Esophagus squamous epithelium (tissue), 5 donors: Measurements from ENCODE around the gene SSC5D. TPM values are rescaled to one million over a fixed set of nuclear protein-coding genes. Genes with fewer than 3 reads are reported as not detected.
"Not testable (repeated sequence)": the region's sequence is repeated elsewhere in the genome, so short reads cannot be mapped to it uniquely, and the experiment has no call there.

ENCODE experiments used
- DNase-seq: peaks from one replicate; lab custom pipeline; 2025; lab: John Stamatoyannopoulos, UW
- H3K27ac ChIP-seq, 4 donors: fragments of 200-600 bp; sonication (generic); one replicate each; pipeline ENCODE4 v1.5.1; 2016 to 2019; ENCODE audit warnings: mild to moderate bottlenecking in 1 of 4
- H3K27me3 ChIP-seq, 4 donors: fragments of 200-600 bp; sonication (generic); 1 replicate in 3 of 4; 2 replicates in 1 of 4; pipeline versions ENCODE4 v1.5.1 to v1.6.0; 2017 to 2021; ENCODE audit warnings: antibody characterized with exemption in 1 of 4
- H3K36me3 ChIP-seq, 3 donors: fragments of 200-600 bp; sonication (generic); one replicate each; pipeline ENCODE4 v1.5.1; 2016 to 2019
- H3K4me1 ChIP-seq, 3 donors: fragments of 200-600 bp; sonication (generic); one replicate each; pipeline ENCODE4 v1.5.1; 2017 to 2019
- H3K4me3 ChIP-seq, 4 donors: fragments of 200-600 bp; sonication (generic); 1 replicate in 3 of 4; 2 replicates in 1 of 4; pipeline ENCODE4 v1.5.1; 2016 to 2019; ENCODE audit warnings: mild to moderate bottlenecking in 2 of 4, moderate library complexity in 1 of 4
- H3K9me3 ChIP-seq, 3 donors: fragments of 200-600 bp; sonication (generic); one replicate each; pipeline ENCODE4 v1.5.1; 2016 to 2019
- POLR2A ChIP-seq, 4 donors: fragments of 450-650 bp; IDR thresholded peaks; one replicate each; pipeline ENCODE4 v1.6.1; 2017; ENCODE audit warnings: antibody characterized with exemption in 4 of 4, mild to moderate bottlenecking in 4 of 4, moderate library complexity in 3 of 4
- WGBS, 2 donors: methylation state at CpG; one replicate each; pipeline ENCODE4 v1.1.5; 2018; 5-methylcytosine and 5-hydroxymethylcytosine counted together
- intact Hi-C: fragments of 100-400 bp; cut with DNase I; formaldehyde crosslinking; loops from one replicate; pipeline ENCODE4 v1.15.0; 2022
- total RNA-seq, 4 donors: library from RNA; depleted of rRNA; stranded (reverse); fragments of >200 nt; gene quantifications; one replicate each; pipeline ENCODE4 v1.1.0, GENCODE V29; 2016
- TF ChIP-seq, protein P1 (sequence below), 6 experiments: fragments of 450-650 bp in 4 of 6; fragments of 200-600 bp in 2 of 6; sonication (generic) in 2 of 6; IDR thresholded peaks; one replicate each; pipeline ENCODE4 v1.5.1; 2016 to 2019; ENCODE audit warnings: antibody characterized with exemption in 6 of 6, mild to moderate bottlenecking in 4 of 6, moderate library complexity in 4 of 6
- donor health status: DM: yes; HTN: yes; CAD: no.

The SSC5D gene
- total RNA-seq, 4 donors from 2014 or later = 0.40 to 5.0 (median 0.68) TPM

DNA sequence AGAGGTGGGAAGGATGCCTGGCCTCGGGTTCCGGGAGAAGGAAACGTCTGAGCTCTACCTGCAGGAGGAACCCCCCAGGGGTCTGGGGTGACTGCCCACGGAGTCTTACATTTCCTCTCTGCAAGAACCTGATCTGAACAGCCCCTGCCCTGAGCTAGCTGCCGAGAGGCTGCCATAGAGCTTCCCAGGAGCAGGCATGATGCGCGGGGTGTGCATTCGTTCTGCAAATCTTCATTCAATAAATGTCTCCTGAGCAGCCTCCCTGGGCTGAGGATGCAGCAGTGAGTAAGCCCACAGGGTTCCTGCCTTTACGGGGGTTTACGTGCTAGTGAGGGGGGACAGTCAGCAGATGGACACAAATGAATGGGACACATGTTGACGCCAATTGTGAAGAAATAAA is 43.6 kb upstream of the SSC5D start:
- intact Hi-C loops = no loop called here
- DNase-seq = no peak
- peaks cover 25 to 86% (median 37%) of the 10 kb centered on the region in 4 donors for H3K27me3 ChIP-seq
- peaks cover 11 to 65% (median 18%) of the 10 kb centered on the region in 3 donors for H3K4me1 ChIP-seq
- 48 to 54% methylated on average over 10 to 11 of the region's 11 CpGs for WGBS, 2 donors
- no peaks in the 10 kb centered on the region for H3K9me3 ChIP-seq
- no peak overlapping the region for H3K4me3 ChIP-seq
- H3K27ac ChIP-seq = no peak overlapping the region
- H3K36me3 ChIP-seq = no peaks in the 10 kb centered on the region
- no peak for TF ChIP-seq POLR2A (IDR thresholded peaks at IDR 0.05)
- TF ChIP-seq, protein P1, sequence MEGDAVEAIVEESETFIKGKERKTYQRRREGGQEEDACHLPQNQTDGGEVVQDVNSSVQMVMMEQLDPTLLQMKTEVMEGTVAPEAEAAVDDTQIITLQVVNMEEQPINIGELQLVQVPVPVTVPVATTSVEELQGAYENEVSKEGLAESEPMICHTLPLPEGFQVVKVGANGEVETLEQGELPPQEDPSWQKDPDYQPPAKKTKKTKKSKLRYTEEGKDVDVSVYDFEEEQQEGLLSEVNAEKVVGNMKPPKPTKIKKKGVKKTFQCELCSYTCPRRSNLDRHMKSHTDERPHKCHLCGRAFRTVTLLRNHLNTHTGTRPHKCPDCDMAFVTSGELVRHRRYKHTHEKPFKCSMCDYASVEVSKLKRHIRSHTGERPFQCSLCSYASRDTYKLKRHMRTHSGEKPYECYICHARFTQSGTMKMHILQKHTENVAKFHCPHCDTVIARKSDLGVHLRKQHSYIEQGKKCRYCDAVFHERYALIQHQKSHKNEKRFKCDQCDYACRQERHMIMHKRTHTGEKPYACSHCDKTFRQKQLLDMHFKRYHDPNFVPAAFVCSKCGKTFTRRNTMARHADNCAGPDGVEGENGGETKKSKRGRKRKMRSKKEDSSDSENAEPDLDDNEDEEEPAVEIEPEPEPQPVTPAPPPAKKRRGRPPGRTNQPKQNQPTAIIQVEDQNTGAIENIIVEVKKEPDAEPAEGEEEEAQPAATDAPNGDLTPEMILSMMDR (IDR thresholded peaks at IDR 0.05) = no peak

DNA sequence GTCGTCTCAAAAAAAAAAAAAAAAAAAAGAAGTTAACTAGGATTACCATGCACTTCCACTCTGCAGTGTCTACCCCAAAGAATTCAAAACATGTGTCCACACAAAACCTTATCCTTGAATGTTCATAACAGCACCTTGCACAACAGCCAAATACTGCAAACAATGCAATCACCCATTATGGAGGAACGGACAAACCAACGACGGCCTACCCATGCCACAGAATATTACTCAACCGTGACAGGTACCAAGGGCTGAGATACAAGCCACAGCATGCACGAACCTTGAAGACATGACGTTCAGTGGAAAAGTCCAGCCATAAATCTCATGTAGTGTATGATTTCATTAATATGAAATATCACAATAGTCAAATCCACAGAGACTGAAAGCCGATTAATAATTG is 42.2 kb upstream of the SSC5D start:
- peaks cover 11 to 57% (median 12%) of the 10 kb centered on the region in 3 donors for H3K4me1 ChIP-seq
- H3K27me3 ChIP-seq = peaks cover 14 to 83% (median 33%) of the 10 kb centered on the region in 4 donors
- intact Hi-C loops = no loop called here
- WGBS, 2 donors = 29 to 34% methylated on average over 7 to 8 of the region's 8 CpGs
- H3K27ac ChIP-seq = no peak overlapping the region
- H3K36me3 ChIP-seq = no peaks in the 10 kb centered on the region
- H3K4me3 ChIP-seq = no peak overlapping the region
- TF ChIP-seq, protein P1 (IDR thresholded peaks at IDR 0.05) = no peak
- no peak for TF ChIP-seq POLR2A (IDR thresholded peaks at IDR 0.05)
- H3K9me3 ChIP-seq = no peaks in the 10 kb centered on the region
- no peak for DNase-seq

DNA sequence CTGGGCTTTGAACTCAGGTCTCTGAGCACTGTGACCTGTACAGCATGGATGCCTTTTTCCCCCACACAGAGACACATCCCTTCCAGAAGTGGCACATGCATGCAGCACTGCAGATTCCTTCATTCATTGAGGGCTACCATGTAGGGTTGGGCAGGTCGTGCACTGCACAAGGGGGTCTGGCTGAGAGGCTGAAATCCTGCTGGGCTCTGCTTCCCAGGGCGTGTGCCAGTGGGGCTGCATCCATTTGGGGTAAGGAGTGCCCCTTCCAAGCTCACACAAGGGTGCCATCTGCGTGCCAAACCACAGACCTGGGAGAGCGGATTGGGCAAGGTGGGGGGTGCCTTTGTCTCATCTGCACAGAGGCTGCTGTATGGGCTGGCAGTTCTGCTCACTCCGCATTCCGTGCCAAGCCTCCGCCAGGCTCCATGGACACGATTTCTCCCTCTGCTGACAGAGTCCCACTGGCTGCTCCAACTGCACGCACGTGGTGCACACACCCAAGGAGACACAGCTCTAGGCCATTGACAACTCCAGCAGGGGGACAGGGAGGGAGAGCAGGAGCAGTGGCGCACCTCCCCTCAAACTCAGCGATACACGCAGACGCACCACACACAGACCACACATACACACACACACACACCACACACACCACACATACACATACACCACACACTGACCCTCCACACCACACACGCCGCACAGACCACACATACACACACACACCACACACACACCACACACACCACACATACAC is 40.6 kb upstream of the SSC5D start:
- no peaks in the 10 kb centered on the region for H3K9me3 ChIP-seq
- H3K27ac ChIP-seq = no peak overlapping the region
- 39 to 41% methylated on average over 5 to 7 of the region's 16 CpGs for WGBS, 2 donors
- intact Hi-C loops = no loop called here
- no peaks in the 10 kb centered on the region for H3K36me3 ChIP-seq
- no peak for DNase-seq
- TF ChIP-seq, protein P1 (IDR thresholded peaks at IDR 0.05) = no peak
- TF ChIP-seq POLR2A (IDR thresholded peaks at IDR 0.05) = no peak
- H3K4me1 ChIP-seq = peaks cover 15 to 58% (median 19%) of the 10 kb centered on the region in 3 donors
- H3K4me3 ChIP-seq = no peak overlapping the region
- H3K27me3 ChIP-seq = peaks cover 9 to 83% (median 35%) of the 10 kb centered on the region in 4 donors

DNA sequence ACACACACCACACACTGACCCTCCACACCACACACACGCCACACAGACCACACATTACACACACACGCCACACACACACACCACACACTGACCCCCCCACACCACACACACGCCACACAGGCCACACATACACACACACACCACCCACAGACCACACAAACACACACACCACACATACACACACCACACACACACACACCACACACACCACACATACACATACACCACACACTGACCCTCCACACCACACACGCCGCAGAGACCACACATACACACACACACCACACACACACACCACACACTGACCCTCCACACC is 40.1 kb upstream of the SSC5D start:
- intact Hi-C loops, DNase-seq: not testable (repeated sequence)
- WGBS, 2 donors = 79 to 83% methylated on average over 5 of the region's 5 CpGs

DNA sequence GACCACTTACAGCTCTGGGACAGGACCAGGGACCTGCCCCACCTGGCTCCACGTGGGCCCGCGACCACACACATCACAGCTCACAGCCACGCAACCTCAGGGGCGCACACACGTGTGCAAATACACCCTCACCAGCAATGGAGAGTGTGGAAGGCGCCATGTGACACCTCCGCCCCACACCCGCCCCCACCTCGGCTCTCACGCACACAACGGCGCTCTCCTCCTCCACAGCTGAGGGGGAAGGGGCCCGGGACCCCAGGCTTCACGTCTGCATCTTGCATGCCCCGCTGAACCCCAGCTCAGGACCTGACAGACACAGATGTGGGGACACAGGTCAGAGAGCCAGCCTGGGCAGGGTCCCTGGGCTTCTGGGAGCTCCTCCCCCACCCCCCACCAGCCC is 38.8 kb upstream of the SSC5D start:
- Histone ChIP-seq H3K4me3 (no peak overlapping the region), H3K27ac (no peak overlapping the region), H3K9me3 (no peaks in the 10 kb centered on the region), H3K27me3 (peaks cover 6 to 72% (median 24%) of the 10 kb centered on the region in 4 donors), H3K36me3 (no peaks in the 10 kb centered on the region), H3K4me1 (peaks cover 15 to 55% (median 20%) of the 10 kb centered on the region in 3 donors)
- no peak for DNase-seq
- intact Hi-C loops = no loop called here
- 73% methylated on average over 3 of the region's 16 CpGs; no CpG with 5 or more reads in 1 of the 2 donors for WGBS, 2 donors
- no peak for TF ChIP-seq POLR2A (IDR thresholded peaks at IDR 0.05)

More for the DNA sequence above, 40.1 kb upstream of the SSC5D start:
- not testable (repeated sequence) for H3K36me3 ChIP-seq, H3K27ac ChIP-seq, H3K4me3 ChIP-seq, H3K9me3 ChIP-seq
- peaks cover 6 to 83% (median 31%) of the 10 kb centered on the region in 4 donors for H3K27me3 ChIP-seq
- H3K4me1 ChIP-seq = peaks cover 15 to 58% (median 20%) of the 10 kb centered on the region in 3 donors

DNA sequence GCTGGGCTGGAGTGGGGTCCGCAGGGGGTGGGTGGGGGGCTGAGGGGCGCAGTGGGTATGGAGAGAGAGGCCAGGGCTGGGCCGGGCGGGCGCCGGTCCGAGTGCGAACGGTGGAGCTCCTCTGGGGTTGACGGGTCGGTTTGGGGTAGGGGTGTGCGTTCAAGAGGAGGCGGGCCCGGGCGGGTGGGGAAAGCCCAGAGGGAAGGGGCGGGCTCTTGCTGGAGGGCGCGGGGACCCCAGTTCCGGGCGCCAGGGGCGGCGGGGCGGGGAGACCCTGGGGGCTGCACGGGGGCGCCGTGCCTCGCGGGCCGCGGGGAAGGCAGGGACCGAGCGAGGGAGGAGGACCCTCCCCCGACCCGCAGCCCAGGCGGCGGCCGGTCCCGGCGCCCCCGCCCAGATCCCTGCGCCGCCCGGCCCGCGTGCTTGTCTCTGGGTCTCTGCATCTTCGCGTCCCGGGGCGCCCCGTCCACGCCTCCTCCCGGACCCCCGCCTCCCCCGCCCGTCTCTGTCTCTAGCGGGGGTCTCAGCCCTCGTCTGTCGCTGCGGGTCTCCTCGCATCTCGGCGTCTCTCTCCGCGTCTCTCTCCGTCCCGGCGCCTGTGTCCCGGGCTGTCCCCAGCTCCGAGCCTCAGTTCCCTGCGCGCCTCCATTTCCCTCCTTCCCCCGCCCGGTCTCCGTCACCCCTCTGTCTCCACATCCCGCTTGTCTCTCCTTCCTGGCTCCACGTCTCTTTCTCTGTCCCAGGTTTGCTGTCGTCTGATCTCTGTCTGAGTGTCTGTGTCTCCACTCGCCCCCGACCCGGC is 36.9 kb upstream of the SSC5D start:
- Histone ChIP-seq H3K27me3 (peaks cover 6 to 54% (median 20%) of the 10 kb centered on the region in 4 donors), H3K36me3 (peaks cover 0 to 17% (median 0%) of the 10 kb centered on the region in 3 donors), H3K27ac (no peak overlapping the region), H3K4me3 (peak overlapping the region in 2 of 4 donors; percentile 27 to 47), H3K9me3 (no peaks in the 10 kb centered on the region), H3K4me1 (peaks cover 15 to 42% (median 20%) of the 10 kb centered on the region in 3 donors)
- DNase-seq = no peak
- intact Hi-C loops = no loop called here
- 1 to 2% methylated on average over 26 to 29 of the region's 80 CpGs for WGBS, 2 donors
- TF ChIP-seq, protein P1 (IDR thresholded peaks at IDR 0.05) = no peak
- TF ChIP-seq POLR2A (IDR thresholded peaks at IDR 0.05) = no peak
